ENCODE results near the gene DHRS4L2. TPM values are rescaled to one million over a fixed set of nuclear protein-coding genes. Genes with fewer than 3 reads are reported as not detected.
"Not testable (repeated sequence)": the region's sequence is repeated elsewhere in the genome, so short reads cannot be mapped to it uniquely, and the experiment has no call there.

The DHRS4L2 gene
- total and polyA plus RNA-seq, 2 of the 4 experiments (the other 2 are of a cell fraction) = 11.1 to 19.6 TPM

GRCh38 chr14:23974041-23974440, 14.7 kb upstream of the DHRS4L2 start:
- dilution Hi-C loops (cut with HindIII; ENCODE audit: low sequenced_read_pairs, unreplicated experiment); ATAC-seq (ENCODE audit: low read depth); H2BK5ac ChIP-seq (ENCODE audit: low read depth, low read length, poor library complexity, severe bottlenecking); H2AFZ ChIP-seq (replicated peaks; ENCODE audit: low read length, poor library complexity); H3K14ac ChIP-seq (replicated peaks; ENCODE audit: low read depth, low read length); H3K4me2 ChIP-seq (ENCODE audit: low read depth, low read length); DNase-seq; H4K8ac ChIP-seq (ENCODE audit: low read depth in 2 of 2, low read length in 2 of 2); BruUV-seq (replicated peaks); H2BK15ac ChIP-seq (ENCODE audit: low read depth, low read length); H2AK5ac ChIP-seq (ENCODE audit: low read depth, low read length); POLR2A ChIA-PET (ENCODE audit: unreplicated experiment); H3K23ac ChIP-seq (ENCODE audit: low read depth, low read length); H3K9ac ChIP-seq (ENCODE audit: low read depth, low read length); H2BK120ac ChIP-seq (ENCODE audit: low read depth, low read length); H3K4me1 ChIP-seq (ENCODE audit: control insufficient read depth, insufficient read depth, low read length); H3K56ac ChIP-seq (ENCODE audit: extremely low read depth, insufficient read depth, low read length); H3K27me3 ChIP-seq (ENCODE audit: control insufficient read depth, insufficient read depth, low read length); H3K79me1 ChIP-seq (ENCODE audit: low read depth in 1 of 2, low read length in 2 of 2); H4K20me1 ChIP-seq (ENCODE audit: insufficient read depth, low read length); H3K9me1 ChIP-seq (ENCODE audit: insufficient read depth, low read length); CTCF ChIA-PET; H3K9me3 ChIP-seq (ENCODE audit: control insufficient read depth, insufficient read depth, low read length); H3K4ac ChIP-seq (ENCODE audit: low read depth, low read length); H4K5ac ChIP-seq (ENCODE audit: low read depth, low read length); H3K27ac ChIP-seq (ENCODE audit: insufficient read depth, low read length); H3K36me3 ChIP-seq (ENCODE audit: control insufficient read depth, insufficient read depth, low read length); H3K18ac ChIP-seq (ENCODE audit: low read depth, low read length); H3K4me3 ChIP-seq (ENCODE audit: insufficient read depth, low read depth, low read length); H4K91ac ChIP-seq (ENCODE audit: insufficient read depth, low read depth, low read length); H2AK9ac ChIP-seq (replicated peaks; ENCODE audit: low read depth, low read length, poor library complexity); H2BK20ac ChIP-seq (ENCODE audit: low read depth, low read length): not testable (repeated sequence)
- intact Hi-C loops (cut with micrococcal nuclease) (loop anchor here (1.0 kb wide), 1 partner anchor 116 kb away; no protein-coding TSS in a partner anchor), in situ Hi-C loops (cut with MboI; ENCODE audit: low sequenced_read_pairs) (loop anchor here (10.0 kb wide), 1 partner anchor 121 kb away; the partner anchor contains the start of gene PCK2)
